AG08396 (cell line): ENCODE data around the gene CTNND2.

Experiments used
- DNase-seq: peaks from one replicate; pipeline ENCODE4 v3.0.0; 2012; ENCODE audit warnings: low spot score, mixed read lengths

The CTNND2 gene

DNA sequence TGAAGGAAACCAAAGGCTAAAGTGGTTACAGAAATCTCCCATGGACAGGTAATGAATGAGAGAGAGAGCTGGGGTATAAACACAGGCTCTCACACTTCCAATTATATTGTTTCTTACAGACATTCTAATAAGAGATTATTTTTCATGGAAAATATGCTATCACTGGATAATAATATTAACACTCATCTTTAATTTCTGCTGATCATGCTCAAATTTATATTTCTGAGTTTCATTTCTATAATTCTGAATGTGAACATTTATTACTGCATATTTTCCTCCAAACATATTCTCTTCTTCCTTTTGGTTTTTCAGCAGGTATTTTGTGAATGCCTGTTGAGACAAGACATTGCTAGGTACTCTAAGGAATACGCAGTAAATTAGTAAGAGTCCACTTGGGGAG is 733.0 kb downstream of the CTNND2 start:
- no peak for DNase-seq

GRCh38 chr5:11166923-11167322 is 737.3 kb downstream of the CTNND2 start:
- DNase-seq: no peak

GRCh38 chr5:11164531-11165294 is 739.5 kb downstream of the CTNND2 start:
- DNase-seq: no peak

GRCh38 chr5:11157132-11157531 is 747.1 kb downstream of the CTNND2 start:
- no peak for DNase-seq

GRCh38 chr5:11153670-11154382 is 750.4 kb downstream of the CTNND2 start:
- no peak for DNase-seq

GRCh38 chr5:11152368-11152767 is 751.9 kb downstream of the CTNND2 start:
- no peak for DNase-seq

DNA sequence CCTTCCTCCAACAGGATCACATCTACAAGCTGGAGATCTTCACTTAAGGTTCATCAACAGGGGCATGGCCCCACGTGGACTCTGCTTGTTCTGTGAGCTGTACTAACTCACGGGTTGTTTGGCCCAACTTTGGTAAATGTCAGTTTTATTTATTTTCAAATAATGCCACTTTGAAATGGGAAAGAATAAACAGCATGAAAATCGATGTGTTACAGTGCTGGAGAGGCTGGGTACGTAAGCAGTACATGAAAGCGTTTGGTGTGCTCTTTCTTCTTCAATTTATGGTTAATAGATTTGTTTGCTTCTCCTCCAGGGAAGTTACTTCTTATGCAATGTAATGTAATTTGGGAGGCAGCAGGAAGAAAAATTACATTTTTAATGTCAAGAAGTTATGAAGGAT is 753.3 kb downstream of the CTNND2 start:
- DNase-seq: no peak

DNA sequence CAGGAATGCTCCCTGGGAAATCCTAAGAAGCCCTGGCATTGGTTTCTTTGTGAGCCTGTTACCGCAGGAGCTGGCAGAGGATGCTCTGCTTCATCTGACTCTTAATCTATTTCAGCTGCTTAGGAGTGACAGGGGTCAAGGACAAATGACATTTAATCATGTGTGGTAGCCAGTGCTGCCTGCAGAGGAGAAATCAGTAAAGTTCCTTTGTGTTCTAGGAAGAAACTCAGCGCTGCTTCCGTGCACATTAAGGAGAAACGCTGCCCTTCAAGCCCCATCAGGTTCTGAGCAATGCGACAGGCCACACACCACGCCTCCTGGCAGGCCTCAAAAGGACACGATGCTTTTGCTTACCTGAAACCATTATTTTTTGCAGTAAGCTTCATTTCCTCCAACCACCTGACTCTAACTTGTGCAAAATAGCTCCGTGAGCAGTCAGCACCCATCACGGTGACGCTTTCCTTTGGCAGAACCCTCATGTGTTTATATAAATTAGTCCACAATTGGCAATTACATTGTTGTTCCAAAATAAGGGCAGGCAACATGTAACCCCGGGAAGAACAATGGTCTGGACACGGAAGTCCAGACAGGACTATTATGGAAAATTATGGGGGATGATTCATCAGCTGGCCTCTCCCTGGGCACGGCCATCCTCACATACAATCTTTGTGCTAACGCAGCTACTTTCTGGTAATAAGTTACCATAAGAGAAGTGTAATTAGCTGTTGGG is 755.3 kb downstream of the CTNND2 start:
- no peak for DNase-seq

DNA sequence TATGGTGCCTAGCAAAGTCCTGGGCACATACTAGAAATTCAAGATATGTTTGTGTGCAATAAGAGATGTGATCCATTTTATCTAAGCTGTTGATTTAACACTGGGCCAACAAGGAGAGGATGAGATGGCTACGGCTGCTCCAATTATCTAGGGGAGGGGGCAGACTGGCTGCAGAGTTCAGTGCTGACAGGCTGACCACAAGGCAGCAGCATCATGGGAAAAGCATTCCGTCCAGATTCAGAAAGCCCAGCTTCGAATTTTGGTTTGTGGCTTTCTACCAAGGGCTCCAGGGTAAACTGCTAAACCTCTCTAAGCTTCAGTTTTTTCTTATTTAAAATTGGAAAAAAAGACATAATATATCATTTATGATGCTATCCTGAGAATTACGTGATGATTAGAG is 758.1 kb downstream of the CTNND2 start:
- DNase-seq: no peak

DNA sequence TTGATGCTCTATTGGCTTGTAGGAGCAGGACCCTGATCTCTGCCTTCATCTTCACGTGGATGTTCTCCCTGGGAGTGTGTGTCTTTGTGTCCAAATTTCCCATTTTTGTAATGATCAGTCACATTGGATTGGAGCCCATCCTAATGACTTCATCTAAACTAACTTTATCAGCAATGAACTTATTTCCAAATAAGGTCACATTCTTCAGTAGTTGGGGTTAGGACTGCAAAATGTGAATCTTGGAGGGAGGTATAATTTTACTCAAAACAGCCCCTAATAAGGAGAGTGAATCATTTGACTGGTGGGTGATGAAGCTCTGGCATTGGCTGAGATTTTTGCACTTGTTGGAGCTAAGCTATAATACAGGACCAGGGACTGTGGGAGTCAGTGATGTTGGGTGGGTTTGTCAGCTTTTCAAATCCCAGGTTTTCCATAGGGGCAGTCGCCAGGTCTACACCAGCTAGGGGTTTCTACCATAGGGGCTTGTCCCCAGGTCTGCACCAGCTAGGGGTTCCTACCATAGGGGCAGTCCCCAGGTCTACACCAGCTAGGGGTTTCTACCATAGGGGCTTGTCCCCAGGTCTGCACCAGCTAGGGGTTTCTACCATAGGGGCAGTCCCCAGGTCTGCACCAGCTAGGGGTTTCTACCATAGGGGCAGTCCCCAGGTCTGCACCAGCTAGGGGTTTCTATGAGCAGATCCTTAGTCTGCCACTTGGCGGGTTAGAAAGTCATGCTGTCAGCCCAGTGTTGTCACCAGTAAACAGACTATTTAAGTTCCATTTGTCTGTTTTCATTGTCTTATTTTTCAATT is 760.6 kb downstream of the CTNND2 start:
- no peak for DNase-seq

DNA sequence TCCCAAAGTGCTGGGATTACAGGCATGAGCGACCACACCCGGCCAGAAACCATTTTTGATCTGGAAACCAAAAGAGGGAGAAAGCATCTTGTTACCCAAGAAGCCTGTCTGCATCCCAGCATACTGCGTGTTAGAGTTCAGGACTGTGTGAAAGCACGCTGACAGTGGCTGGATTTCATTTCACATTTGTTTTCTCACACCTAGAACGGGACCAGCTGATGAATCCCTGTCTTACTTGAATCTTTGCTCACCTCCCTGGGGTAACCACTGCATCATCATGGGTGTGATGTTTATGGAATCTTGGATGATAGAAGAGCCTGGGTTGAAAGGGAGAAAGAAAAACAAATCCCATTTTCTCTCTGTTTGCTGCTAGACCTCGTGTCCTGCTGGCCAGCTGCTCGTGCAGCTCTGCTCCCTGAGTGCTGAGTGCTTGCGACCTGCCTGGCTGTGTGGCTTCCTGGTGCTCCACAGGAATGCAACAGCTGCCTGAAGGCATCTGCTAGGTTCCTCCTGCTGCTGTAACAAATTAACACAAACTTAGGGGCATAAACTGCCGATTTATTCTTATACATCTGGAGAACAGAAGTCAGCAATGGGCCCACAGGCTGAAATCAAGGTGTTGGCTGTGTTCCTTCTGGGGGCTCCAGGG is 764.9 kb downstream of the CTNND2 start:
- DNase-seq: no peak

DNA sequence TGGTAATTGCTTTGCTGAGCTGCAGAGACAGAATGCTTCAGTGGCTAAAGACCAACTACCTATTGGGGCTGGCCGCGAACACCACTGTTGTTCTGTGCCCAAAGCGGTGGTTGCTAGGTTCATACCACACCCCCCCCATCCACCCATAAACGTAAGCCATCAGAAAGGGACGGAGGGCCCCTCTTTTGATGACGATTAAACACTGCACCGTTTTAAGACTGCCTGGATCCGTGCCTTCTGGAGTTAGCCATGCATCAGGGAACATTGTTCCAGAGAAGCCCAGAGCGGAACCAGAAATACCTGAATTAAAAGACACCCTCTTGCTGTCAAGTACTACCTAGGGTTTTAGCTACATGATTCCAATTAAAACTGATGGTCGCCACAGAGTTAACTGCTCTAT is 774.1 kb downstream of the CTNND2 start:
- no peak for DNase-seq

- no peak for DNase-seq
These were observed 776.2 kb downstream of the CTNND2 start for GRCh38 chr5:11128021-11128420.

DNA sequence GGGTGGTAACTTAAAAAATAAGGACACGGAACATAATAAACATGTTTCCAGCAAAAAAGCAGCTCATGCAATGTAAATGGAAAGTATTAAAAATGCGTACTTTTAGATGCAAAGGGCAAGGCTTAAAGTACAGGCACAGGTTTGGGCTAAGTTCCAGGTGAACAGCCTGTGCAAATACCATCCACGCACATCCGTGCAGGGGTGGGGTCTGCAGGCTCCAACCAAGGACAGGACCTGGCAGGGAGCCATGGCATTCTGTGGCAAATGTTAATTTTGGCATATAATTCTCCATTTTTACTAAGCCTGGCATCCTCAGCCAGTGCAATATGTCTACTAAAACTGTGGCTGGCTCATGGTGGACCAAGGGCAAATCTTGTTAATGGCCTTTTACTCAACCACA is 777.4 kb downstream of the CTNND2 start:
- DNase-seq: no peak

GRCh38 chr5:11121885-11122284 is 782.4 kb downstream of the CTNND2 start:
- DNase-seq: no peak

GRCh38 chr5:11110128-11110527 is 794.1 kb downstream of the CTNND2 start:
- DNase-seq: no peak

DNA sequence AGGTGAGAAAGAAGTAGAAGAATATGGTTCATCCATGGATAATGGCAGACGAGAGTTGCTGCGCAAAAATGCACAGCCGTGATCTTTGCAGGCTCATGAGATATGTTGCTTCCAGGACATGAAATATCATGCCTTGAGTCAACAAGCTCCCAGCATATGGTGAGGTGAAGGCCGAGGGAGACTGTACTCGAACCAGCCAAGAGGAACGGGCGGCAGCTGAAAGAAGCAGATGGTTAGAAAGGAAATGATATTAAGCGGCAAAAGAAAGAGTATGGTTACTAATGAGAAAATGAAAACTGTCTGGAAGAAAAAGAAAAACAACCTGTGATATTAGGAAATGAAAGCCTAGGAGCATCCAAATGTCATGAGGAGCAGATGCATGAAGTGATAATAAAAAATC is 798.5 kb downstream of the CTNND2 start:
- DNase-seq: no peak

- no peak for DNase-seq
These were observed 799.6 kb downstream of the CTNND2 start for GRCh38 chr5:11104651-11105112.

- DNase-seq: no peak
These were observed 800.0 kb downstream of the CTNND2 start for GRCh38 chr5:11104210-11104609.

DNA sequence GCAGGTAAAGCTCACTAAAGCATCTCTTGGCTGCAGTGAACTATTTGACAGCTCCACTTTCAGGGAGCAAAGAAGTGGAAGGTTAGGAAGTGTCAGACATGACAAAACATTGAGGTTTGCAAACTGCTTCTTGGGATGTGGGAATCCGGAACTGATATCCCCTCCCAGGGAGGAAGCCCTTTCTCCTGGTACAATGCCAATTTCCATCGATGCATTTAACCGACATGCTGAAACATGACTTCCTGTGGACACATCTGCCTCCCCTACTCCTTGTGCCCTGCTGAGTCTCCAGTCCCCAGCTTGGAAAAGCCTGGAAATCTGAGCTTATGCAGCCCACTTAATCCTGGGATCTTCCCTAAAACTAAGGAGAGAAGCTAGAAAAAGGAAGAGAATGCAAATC is 820.1 kb downstream of the CTNND2 start:
- DNase-seq: no peak

DNA sequence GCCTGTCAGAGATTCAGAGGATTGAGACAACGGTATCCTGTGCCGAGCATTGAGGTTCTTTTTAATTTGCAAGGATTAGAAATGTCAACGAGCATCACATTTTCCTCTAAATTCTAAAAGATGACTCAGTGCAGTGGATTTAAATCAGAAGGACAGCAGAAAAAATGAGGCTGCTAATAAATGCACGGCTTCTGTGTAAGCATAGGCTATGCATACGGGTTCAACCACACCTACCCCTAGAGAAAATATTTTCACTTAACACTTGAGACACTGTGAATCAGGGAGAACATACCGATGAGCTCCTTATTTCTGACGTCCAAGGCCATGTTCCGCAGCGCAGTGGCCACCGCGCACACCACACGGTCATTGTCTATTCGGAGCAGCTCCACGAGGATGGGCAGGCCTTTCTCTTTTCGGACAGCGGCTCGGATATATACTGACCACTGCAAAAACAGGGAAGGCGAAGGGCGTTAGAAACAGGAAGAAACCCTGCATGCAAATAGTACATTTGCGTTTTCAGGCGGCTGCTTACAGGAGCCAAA is 821.8 kb downstream of the CTNND2 start:
- no peak for DNase-seq
